PFSK-1 (cell line): Measurements from ENCODE around the gene MSI2.

Source experiments
- POLR2AphosphoS5 ChIP-seq: IDR thresholded peaks from 2 replicates; pipeline ENCODE4 v1.6.1; 2012; ENCODE audit warnings: low read depth, mild to moderate bottlenecking, control low read depth, low read length, moderate library complexity
- SIN3A ChIP-seq: IDR thresholded peaks from 2 replicates; pipeline ENCODE4 v1.6.1; 2012; ENCODE audit warnings: mild to moderate bottlenecking, low read length, moderate library complexity, borderline replicate concordance; ENCODE audit not compliant: insufficient read depth
- TAF1 ChIP-seq: IDR thresholded peaks from 2 replicates; pipeline ENCODE4 v1.6.1; 2012; ENCODE audit warnings: low read length, control low read depth, borderline replicate concordance; ENCODE audit not compliant: insufficient read depth

DNA sequence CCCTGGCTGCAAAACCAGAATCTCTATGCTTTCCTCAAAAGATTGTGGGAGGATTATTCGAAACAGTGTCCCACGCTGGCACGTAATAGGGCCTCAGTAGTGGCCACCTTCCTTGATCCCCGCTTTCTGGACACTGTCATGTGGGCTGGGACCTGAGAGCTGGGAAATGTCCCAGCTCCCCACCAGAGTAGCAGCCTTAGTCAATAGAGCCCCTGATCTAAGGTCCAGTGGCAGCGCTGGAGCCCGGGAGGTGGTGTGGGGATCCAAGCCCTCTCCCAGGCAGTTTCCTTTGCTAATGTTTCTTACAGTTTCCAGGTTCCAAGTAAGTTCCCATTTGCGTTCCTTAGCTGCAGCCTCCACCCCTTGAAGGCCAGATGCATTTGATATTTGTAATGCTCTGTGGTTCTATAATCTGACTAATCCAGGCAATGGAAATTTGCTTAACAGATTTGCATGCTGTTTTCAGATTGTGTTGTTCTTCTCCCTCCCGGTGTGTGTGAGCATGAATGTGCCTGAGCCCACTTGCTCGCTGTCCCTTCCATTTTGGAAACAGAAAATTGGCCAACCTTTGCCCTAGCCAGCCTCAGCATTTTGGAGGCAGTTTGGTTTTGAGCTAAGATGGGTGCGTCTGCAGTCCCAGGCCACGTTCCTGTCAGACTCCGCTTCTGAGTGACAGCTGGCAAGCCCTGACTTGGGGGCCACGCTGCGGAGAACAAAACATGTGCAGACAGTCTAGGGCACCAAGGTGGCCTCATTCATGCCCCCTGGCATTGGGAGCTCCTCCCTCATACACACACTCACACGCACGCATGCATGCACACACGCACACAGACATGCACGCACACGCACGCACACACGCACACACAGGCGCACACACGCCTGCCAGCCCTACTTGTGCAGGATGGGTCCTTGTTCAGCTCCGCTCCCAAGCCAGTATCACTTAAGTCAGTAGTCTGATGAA is 419.4 kb downstream of the MSI2 start:
- TF ChIP-seq POLR2AphosphoS5 = no peak
- TF ChIP-seq TAF1 = no peak
- TF ChIP-seq SIN3A = no peak
